Measurements from ENCODE around the gene COL6A1. TPM values are rescaled to one million over a fixed set of nuclear protein-coding genes. Genes with fewer than 3 reads are reported as not detected.
"Not testable (repeated sequence)": the region's sequence is repeated elsewhere in the genome, so short reads cannot be mapped to it uniquely, and the experiment has no call there.

COL6A1 gene
- total RNA-seq, 2 experiments from 2014 or later: 0.57 to 0.69 TPM

DNA sequence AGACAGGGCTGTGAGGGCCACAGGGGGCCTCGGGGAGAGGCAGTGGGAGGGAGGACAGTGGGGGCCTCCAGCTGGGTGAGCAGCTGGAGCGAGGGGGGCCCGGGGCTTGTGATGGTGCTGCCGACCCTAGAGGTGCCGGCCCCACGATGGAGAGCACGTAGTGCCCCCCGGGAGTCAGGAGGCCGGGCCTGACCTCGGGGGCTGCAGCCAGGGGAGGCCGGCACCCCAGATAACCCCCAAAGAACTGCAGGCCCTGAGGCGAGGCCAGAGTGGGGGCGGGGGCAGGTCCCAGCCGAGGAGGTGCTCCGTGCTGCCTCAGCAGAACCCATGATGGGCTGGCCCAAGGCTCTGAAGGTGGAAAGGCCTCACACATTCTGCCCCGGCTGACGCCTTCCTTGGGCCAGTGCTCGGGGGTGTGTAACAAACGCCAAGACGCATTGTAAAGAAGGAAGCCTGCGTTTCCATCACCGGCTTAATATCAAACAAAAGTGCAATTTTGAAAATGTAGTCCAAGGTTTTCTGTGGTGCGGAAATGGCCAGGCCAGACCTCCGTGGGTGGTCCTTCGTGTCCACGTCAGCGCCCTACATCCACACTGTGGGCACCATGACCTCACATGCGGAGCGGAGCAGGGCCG lies 55.2 kb downstream of the COL6A1 start:
- Mint-ChIP-seq H3K27ac (no peak overlapping the region), H3K9me3 (ENCODE audit: low read depth) (no peaks in the 10 kb centered on the region), H3K27me3 (peaks cover 2% of the 10 kb centered on the region), H3K4me3 (no peak overlapping the region), H3K4me1 (no peaks in the 10 kb centered on the region), H3K36me3 (ENCODE audit: low read depth) (no peaks in the 10 kb centered on the region)
- POLR2A ChIA-PET: no interaction called here
- intact Hi-C loops (cut with DNase I, micrococcal nuclease): no loop called here
- CTCF ChIA-PET: no interaction called here
- DNase-seq (no peak), ATAC-seq (no peak)

- Mint-ChIP-seq H3K36me3 (ENCODE audit: low read depth) (no peaks in the 10 kb centered on the region), H3K4me1 (no peaks in the 10 kb centered on the region), H3K27ac (no peak overlapping the region), H3K4me3 (no peak overlapping the region), H3K9me3 (ENCODE audit: low read depth) (no peaks in the 10 kb centered on the region), H3K27me3 (peaks cover 3% of the 10 kb centered on the region)
- intact Hi-C loops (cut with DNase I, micrococcal nuclease): no loop called here
- ChIA-PET POLR2A (no interaction called here), CTCF (no interaction called here)
- ATAC-seq: no peak
- no peak for DNase-seq
Observed at GRCh38 chr21:46037331-46038325, 56.1 kb downstream of the COL6A1 start.

GRCh38 chr21:46038341-46038829 lies 56.8 kb downstream of the COL6A1 start:
- Mint-ChIP-seq H3K27me3 (peaks cover 3% of the 10 kb centered on the region), H3K4me1 (no peaks in the 10 kb centered on the region), H3K9me3 (ENCODE audit: low read depth) (no peaks in the 10 kb centered on the region), H3K36me3 (ENCODE audit: low read depth) (no peaks in the 10 kb centered on the region), H3K27ac (no peak overlapping the region), H3K4me3 (no peak overlapping the region)
- ChIA-PET CTCF (no interaction called here), POLR2A (no interaction called here)
- no peak for DNase-seq
- intact Hi-C loops (cut with DNase I, micrococcal nuclease): no loop called here
- ATAC-seq: no peak

GRCh38 chr21:46038871-46039397 lies 57.4 kb downstream of the COL6A1 start:
- DNase-seq: no peak

GRCh38 chr21:46039891-46040660 lies 58.5 kb downstream of the COL6A1 start:
- no peak overlapping the region for H3K4me3 Mint-ChIP-seq

More at GRCh38 chr21:46038871-46039397, 57.4 kb downstream of the COL6A1 start:
- intact Hi-C loops (cut with DNase I, micrococcal nuclease): no loop called here
- H3K27me3 Mint-ChIP-seq: peaks cover 3% of the 10 kb centered on the region
- no peaks in the 10 kb centered on the region for H3K9me3 Mint-ChIP-seq (ENCODE audit: low read depth)
- POLR2A ChIA-PET: no interaction called here
- ATAC-seq: no peak
- H3K4me1 Mint-ChIP-seq: no peaks in the 10 kb centered on the region
- no peak overlapping the region for H3K4me3 Mint-ChIP-seq
- CTCF ChIA-PET: no interaction called here
- H3K36me3 Mint-ChIP-seq (ENCODE audit: low read depth): no peaks in the 10 kb centered on the region
- no peak overlapping the region for H3K27ac Mint-ChIP-seq

DNA sequence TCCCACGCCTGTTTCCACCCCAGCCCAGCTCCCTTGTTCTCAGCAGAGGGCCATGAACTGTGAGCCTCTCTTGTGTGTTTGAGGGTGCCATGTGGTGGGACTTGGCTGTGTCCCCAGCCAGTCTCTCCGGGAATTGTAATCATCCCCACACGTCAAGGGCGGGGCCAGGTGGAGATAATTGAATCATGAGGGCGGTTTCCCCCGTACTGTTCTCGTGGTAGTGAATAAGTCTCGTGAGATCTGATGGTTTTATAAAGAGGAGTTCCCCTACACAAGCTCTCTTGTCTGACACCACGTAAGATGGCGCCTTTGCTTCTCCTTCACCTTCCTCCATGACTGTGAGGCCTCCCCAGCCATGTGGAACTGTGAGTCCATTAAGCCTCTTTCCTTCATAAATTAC lies 59.1 kb downstream of the COL6A1 start:
- DNase-seq (no peak), ATAC-seq (no peak)
- ChIA-PET CTCF (no interaction called here), POLR2A (no interaction called here)
- Mint-ChIP-seq H3K27me3 (peaks cover 3% of the 10 kb centered on the region), H3K36me3 (ENCODE audit: low read depth) (no peaks in the 10 kb centered on the region), H3K27ac (no peak overlapping the region), H3K4me3 (no peak overlapping the region), H3K4me1 (no peaks in the 10 kb centered on the region), H3K9me3 (ENCODE audit: low read depth) (no peaks in the 10 kb centered on the region)
- intact Hi-C loops (cut with DNase I, micrococcal nuclease): no loop called here

More at GRCh38 chr21:46039891-46040660, 58.5 kb downstream of the COL6A1 start:
- H3K4me1 Mint-ChIP-seq: no peaks in the 10 kb centered on the region
- H3K27me3 Mint-ChIP-seq: peaks cover 3% of the 10 kb centered on the region
- no peak for DNase-seq
- no peak for ATAC-seq
- no peak overlapping the region for H3K27ac Mint-ChIP-seq
- ChIA-PET CTCF (no interaction called here), POLR2A (no interaction called here)
- H3K36me3 Mint-ChIP-seq (ENCODE audit: low read depth): no peaks in the 10 kb centered on the region
- H3K9me3 Mint-ChIP-seq (ENCODE audit: low read depth): no peaks in the 10 kb centered on the region
- intact Hi-C loops (cut with DNase I, micrococcal nuclease): no loop called here

GRCh38 chr21:46041183-46041582 lies 59.6 kb downstream of the COL6A1 start:
- no peaks in the 10 kb centered on the region for H3K4me1 Mint-ChIP-seq
- ATAC-seq (no peak), DNase-seq (no peak)
- ChIA-PET POLR2A (no interaction called here), CTCF (no interaction called here)
- no peaks in the 10 kb centered on the region for H3K36me3 Mint-ChIP-seq (ENCODE audit: low read depth)
- intact Hi-C loops (cut with DNase I, micrococcal nuclease): no loop called here
- no peak overlapping the region for H3K27ac Mint-ChIP-seq
- no peak overlapping the region for H3K4me3 Mint-ChIP-seq
- peaks cover 3% of the 10 kb centered on the region for H3K27me3 Mint-ChIP-seq
- H3K9me3 Mint-ChIP-seq (ENCODE audit: low read depth): no peaks in the 10 kb centered on the region

DNA sequence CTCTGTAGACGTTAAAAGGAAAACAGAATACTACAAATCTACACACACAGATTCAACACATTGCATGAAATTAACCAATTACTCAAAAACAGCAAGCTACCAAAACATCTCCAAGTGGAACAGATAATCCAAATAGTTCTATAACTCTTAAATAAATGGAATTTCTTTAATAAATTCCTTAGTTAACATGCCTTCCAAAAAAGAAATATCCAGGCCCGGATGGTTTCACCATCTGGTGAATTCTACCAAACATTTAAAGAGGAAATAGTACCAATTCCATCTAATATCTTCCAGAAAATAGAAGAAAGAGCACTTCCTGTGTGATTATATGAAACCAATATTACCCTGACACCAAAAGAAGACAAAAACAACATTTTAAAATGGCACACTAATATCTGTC lies 63.6 kb downstream of the COL6A1 start:
- no peaks in the 10 kb centered on the region for H3K36me3 Mint-ChIP-seq (ENCODE audit: low read depth)
- ChIA-PET POLR2A (no interaction called here), CTCF (no interaction called here)
- ATAC-seq (no peak), DNase-seq (no peak)
- H3K27ac Mint-ChIP-seq: no peak overlapping the region
- intact Hi-C loops (cut with DNase I, micrococcal nuclease): no loop called here
- no peaks in the 10 kb centered on the region for H3K4me1 Mint-ChIP-seq
- H3K9me3 Mint-ChIP-seq (ENCODE audit: low read depth): no peaks in the 10 kb centered on the region
- no peak overlapping the region for H3K4me3 Mint-ChIP-seq
- peaks cover 4% of the 10 kb centered on the region for H3K27me3 Mint-ChIP-seq

GRCh38 chr21:46046471-46046870 lies 64.9 kb downstream of the COL6A1 start:
- intact Hi-C loops (cut with DNase I, micrococcal nuclease): no loop called here
- POLR2A ChIA-PET: no interaction called here
- no peak overlapping the region for H3K4me3 Mint-ChIP-seq
- peaks cover 6% of the 10 kb centered on the region for H3K27me3 Mint-ChIP-seq
- ATAC-seq: no peak
- no peak overlapping the region for H3K27ac Mint-ChIP-seq
- H3K4me1 Mint-ChIP-seq: no peaks in the 10 kb centered on the region
- no peak for DNase-seq
- H3K36me3 Mint-ChIP-seq (ENCODE audit: low read depth): no peaks in the 10 kb centered on the region
- CTCF ChIA-PET: interaction anchor here (0.7 kb wide), 1 partner anchor 19 kb away, joined by 3 read pairs; no protein-coding TSS in a partner anchor
- H3K9me3 Mint-ChIP-seq (ENCODE audit: low read depth): no peaks in the 10 kb centered on the region

- H3K4me3 Mint-ChIP-seq; H3K27ac Mint-ChIP-seq; intact Hi-C loops (cut with DNase I, micrococcal nuclease); H3K4me1 Mint-ChIP-seq; H3K27me3 Mint-ChIP-seq; H3K9me3 Mint-ChIP-seq (ENCODE audit: low read depth); H3K36me3 Mint-ChIP-seq (ENCODE audit: low read depth); DNase-seq; POLR2A ChIA-PET; ATAC-seq: not testable (repeated sequence)
- CTCF ChIA-PET: interaction anchor here (0.7 kb wide), 1 partner anchor 19 kb away, joined by 3 read pairs; no protein-coding TSS in a partner anchor
Observed at GRCh38 chr21:46046906-46047305, 65.3 kb downstream of the COL6A1 start.
